Naive thymus-derived CD8-positive, alpha-beta T cell (primary cell): Measurements from ENCODE around the gene LDHAL6A. TPM values are rescaled to one million over a fixed set of nuclear protein-coding genes. Genes with fewer than 3 reads are reported as not detected.
A peak's percentile ranks its signal among the peaks of the same experiment; 100 is the strongest.
"Not testable (repeated sequence)": the region's sequence is repeated elsewhere in the genome, so short reads cannot be mapped to it uniquely, and the experiment has no call there.

Experiments used
- ATAC-seq, 2 donors: fragments of 150-1000 bp; cut with Tn5 transposase in 1 of 2; sonication (Bioruptor Pico), chemical (Tn5 transposase) in 1 of 2; 1 replicate in 1 of 2; 2 replicates in 1 of 2; pipeline ENCODE4 v1.10.0; 2021; ENCODE audit warnings: mild to moderate bottlenecking in 2 of 2, moderate library complexity in 2 of 2
- POLR2A ChIA-PET: fragments of 350-600 bp; sonication (Branson Sonifier 250); formaldehyde crosslinking; loops from one replicate; lab custom pipeline; 2021; ENCODE audit warnings: antibody characterized with exemption; lab: Charles Lee
- DNase-seq, 10 donors: peaks; one replicate each; pipeline versions ENCODE4 v3.0.0 to v3.0.0-alpha.2; 2020 to 2022
- H3K27ac Mint-ChIP-seq, 10 donors: one replicate each; pipeline ENCODE4 v1.8.0; 2020 to 2022; ENCODE audit warnings: mild to moderate bottlenecking in 10 of 10, mixed read lengths in 10 of 10, moderate library complexity in 4 of 10, inconsistent platforms in 1 of 10
- H3K27me3 Mint-ChIP-seq, 5 donors: one replicate each; pipeline ENCODE4 v1.8.0; 2021 to 2022; ENCODE audit warnings: mixed read lengths in 5 of 5
- H3K36me3 Mint-ChIP-seq, 3 donors: one replicate each; pipeline ENCODE4 v1.8.0; 2020 to 2022; ENCODE audit warnings: mixed read lengths in 3 of 3, mild to moderate bottlenecking in 2 of 3, inconsistent platforms in 1 of 3
- H3K4me1 Mint-ChIP-seq, 4 donors: one replicate each; pipeline ENCODE4 v1.8.0; 2021 to 2022; ENCODE audit warnings: mixed read lengths in 4 of 4
- H3K4me3 Mint-ChIP-seq, 10 donors: one replicate each; pipeline ENCODE4 v1.8.0; 2020 to 2022; ENCODE audit warnings: mild to moderate bottlenecking in 10 of 10, mixed read lengths in 10 of 10, moderate library complexity in 6 of 10, inconsistent platforms in 1 of 10
- H3K9me3 Mint-ChIP-seq, 9 donors: one replicate each; pipeline ENCODE4 v1.8.0; 2020 to 2022; ENCODE audit warnings: mixed read lengths in 9 of 9, mild to moderate bottlenecking in 3 of 9, inconsistent platforms in 1 of 9, moderate library complexity in 1 of 9
- polyA plus RNA-seq, 3 donors: library from polyadenylated mRNA; unstranded; fragments of 300-500 nt; fragmentation: Illumina TruSeq; gene quantifications; one replicate each; pipeline ENCODE4 v1.2.3, GENCODE V29; 2021
- total RNA-seq, 8 experiments: library from RNA in 2 of 8; stranded (reverse) in 2 of 8; gene quantifications; one replicate each; pipeline ENCODE4 v1.2.3 and lab custom pipeline; 2021 to 2026

Gene LDHAL6A
- total RNA-seq (under 1 TPM in 1 of 2 experiments, not detected in 1; 0.14 TPM), polyA plus RNA-seq (under 1 TPM in 1 of 3 donors, not detected in 2; 0.09 TPM), total RNA-seq (lab: John Stamatoyannopoulos, UW) (0 to 0.21 (median 0) reads per million in 6 experiments)

DNA sequence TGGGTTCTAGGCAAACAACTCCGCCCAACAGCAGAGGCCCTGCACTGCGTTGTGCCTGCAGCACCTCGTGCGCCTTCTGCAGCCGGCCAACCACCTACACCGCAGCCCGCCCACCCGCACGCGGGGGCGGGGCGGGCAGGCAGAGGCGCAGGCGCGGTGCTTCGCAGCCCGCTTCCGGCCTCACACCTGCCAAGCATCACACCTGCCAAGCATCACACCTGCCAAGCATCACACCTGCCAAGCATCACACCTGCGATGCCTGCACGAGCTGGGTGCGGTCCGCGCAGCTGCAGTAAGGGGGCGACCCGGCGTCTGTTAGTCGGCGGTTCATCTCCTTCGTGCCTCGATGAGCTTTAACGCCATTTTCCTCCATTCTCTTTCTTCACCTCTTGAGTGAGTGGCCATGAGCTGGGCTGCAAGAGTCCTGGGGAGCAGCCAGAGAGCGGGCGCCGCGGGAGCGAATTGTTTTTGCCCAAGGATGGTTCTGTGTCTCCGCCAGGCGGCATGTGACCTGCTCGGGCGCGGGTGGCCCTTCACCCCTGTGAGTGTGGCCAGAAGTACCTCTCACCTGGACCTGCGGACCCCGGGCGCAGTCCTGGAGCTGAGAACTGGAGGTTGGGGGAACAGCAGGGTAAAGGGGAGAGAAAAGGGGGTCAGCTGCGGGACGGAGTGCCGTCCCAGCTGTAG lies at the start of gene LDHAL6A:
TSS of gene LDHAL6A (plus strand) at position 171 of the 687 bp plus-strand sequence. CDS start 825 bp downstream, outside the sequence.
- POLR2A ChIA-PET = no interaction called here
- peak within 1 kb of the TSS in 2 of 10 donors; percentile 20 to 48 for H3K4me3 Mint-ChIP-seq

GRCh38 chr11:18407400-18407799 lies 48.3 kb upstream of the LDHAL6A start:
- H3K4me3 Mint-ChIP-seq, DNase-seq, H3K27me3 Mint-ChIP-seq, ATAC-seq, H3K9me3 Mint-ChIP-seq: not testable (repeated sequence)
- peaks cover 5 to 14% (median 9%) of the 10 kb centered on the region in 4 donors for H3K4me1 Mint-ChIP-seq
- H3K36me3 Mint-ChIP-seq = peaks cover 8 to 55% (median 28%) of the 10 kb centered on the region in 3 donors
- POLR2A ChIA-PET = interaction anchor here (0.8 kb wide), 1 partner anchor 24 kb away, joined by 5 read pairs; no protein-coding TSS in a partner anchor
- H3K27ac Mint-ChIP-seq = peak overlapping the region in 1 of 10 donors; percentile 62

More for the DNA sequence above, at the start of gene LDHAL6A:
- peaks cover 0 to 5% (median 3%) of the 10 kb centered on the region in 5 donors for H3K27me3 Mint-ChIP-seq
- H3K36me3 Mint-ChIP-seq = peaks cover 0 to 2% (median 0%) of the 10 kb centered on the region in 3 donors
- H3K27ac Mint-ChIP-seq = peak within 1 kb of the TSS in 1 of 10 donors; percentile 56
- no peaks in the 10 kb centered on the region for H3K4me1 Mint-ChIP-seq
- DNase-seq (peak in 2 of 10 donors; percentile 11 to 30), ATAC-seq (peak in 1 of 2 donors; percentile 63)
- peaks cover 0 to 3% (median 0%) of the 10 kb centered on the region in 9 donors for H3K9me3 Mint-ChIP-seq

DNA sequence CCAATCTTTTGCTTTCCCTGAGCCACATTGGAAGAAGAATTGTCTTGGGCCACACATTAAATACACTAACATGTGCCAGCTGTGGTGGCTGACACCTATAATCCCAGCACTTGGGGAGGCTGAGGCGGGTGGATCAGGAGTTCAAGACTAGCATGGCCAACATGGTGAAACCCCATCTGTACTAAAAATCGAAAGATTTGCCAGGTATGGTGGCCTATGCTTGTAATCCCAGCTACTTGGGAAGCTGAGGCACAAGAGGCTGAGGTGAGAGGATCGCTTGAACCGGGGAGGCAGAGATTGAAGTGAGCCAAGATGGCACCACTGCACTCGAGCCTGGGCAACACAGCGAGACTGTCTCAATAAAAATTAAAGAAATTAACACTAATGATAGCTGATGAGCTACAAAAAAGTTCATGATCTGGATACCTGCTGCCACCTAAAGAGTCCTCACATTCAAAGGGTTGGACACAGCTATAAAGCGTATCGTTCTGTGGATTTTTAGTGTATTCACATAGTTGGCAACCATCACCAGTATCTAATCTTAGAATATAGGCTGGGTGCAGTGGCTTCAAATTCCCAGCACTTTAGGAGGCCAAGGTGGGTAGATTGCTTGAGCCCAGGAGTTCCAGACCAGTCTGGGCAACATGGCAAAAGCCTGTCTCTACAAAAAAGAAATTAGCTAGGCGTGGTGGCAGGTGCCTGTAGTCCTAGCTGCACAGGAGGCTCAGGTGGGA lies 46.9 kb upstream of the LDHAL6A start:
- DNase-seq (no peak), ATAC-seq (no peak)
- H3K4me1 Mint-ChIP-seq = peaks cover 5 to 22% (median 9%) of the 10 kb centered on the region in 4 donors
- peaks cover 0 to 4% (median 0%) of the 10 kb centered on the region in 9 donors for H3K9me3 Mint-ChIP-seq
- POLR2A ChIA-PET = no interaction called here
- H3K4me3 Mint-ChIP-seq = no peak overlapping the region
- H3K27ac Mint-ChIP-seq = peak overlapping the region in 2 of 10 donors; percentile 39 to 73
- H3K36me3 Mint-ChIP-seq = peaks cover 4 to 42% (median 20%) of the 10 kb centered on the region in 3 donors
- peaks cover 0 to 1% (median 0%) of the 10 kb centered on the region in 5 donors for H3K27me3 Mint-ChIP-seq

- Mint-ChIP-seq H3K27ac (no peak overlapping the region), H3K4me1 (peaks cover 4 to 25% (median 6%) of the 10 kb centered on the region in 4 donors), H3K4me3 (no peak overlapping the region), H3K9me3 (no peaks in the 10 kb centered on the region), H3K27me3 (no peaks in the 10 kb centered on the region), H3K36me3 (peaks cover 0 to 2% (median 0%) of the 10 kb centered on the region in 3 donors)
- ATAC-seq (no peak), DNase-seq (no peak)
- POLR2A ChIA-PET = no interaction called here
Observed at GRCh38 chr11:18416459-18416858, 39.2 kb upstream of the LDHAL6A start.

GRCh38 chr11:18419040-18419439 lies 36.6 kb upstream of the LDHAL6A start:
- Mint-ChIP-seq H3K36me3 (peaks cover 0 to 2% (median 0%) of the 10 kb centered on the region in 3 donors), H3K4me3 (no peak overlapping the region), H3K4me1 (peaks cover 0 to 10% (median 4%) of the 10 kb centered on the region in 4 donors), H3K27ac (no peak overlapping the region), H3K27me3 (no peaks in the 10 kb centered on the region), H3K9me3 (no peaks in the 10 kb centered on the region)
- POLR2A ChIA-PET = no interaction called here
- no peak for DNase-seq
- ATAC-seq = no peak

DNA sequence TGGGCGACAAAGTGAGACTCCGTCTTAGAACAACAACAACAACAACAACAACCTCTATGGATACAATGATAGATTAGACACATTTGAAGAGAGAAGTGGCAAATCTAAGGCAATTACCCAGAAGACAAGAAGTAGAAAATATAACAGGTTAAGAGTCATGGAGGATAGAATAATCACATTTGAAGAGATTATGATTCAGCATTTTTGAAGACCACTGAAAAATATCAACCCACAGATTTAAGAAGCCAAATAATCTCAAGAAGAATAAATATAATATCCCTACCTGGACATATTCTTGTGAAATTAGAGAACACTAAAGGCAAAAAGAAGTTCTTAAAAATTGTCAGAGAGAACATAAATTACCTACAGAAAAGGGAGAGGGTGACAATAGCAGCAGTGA lies 35.6 kb upstream of the LDHAL6A start:
- H3K9me3 Mint-ChIP-seq = no peaks in the 10 kb centered on the region
- peak overlapping the region in 3 of 10 donors; percentile 12 to 51 (median 13) for H3K27ac Mint-ChIP-seq
- H3K36me3 Mint-ChIP-seq = peaks cover 0 to 2% (median 0%) of the 10 kb centered on the region in 3 donors
- H3K4me3 Mint-ChIP-seq = no peak overlapping the region
- no peak for DNase-seq
- no peak for ATAC-seq
- no peaks in the 10 kb centered on the region for H3K27me3 Mint-ChIP-seq
- peaks cover 0 to 10% (median 4%) of the 10 kb centered on the region in 4 donors for H3K4me1 Mint-ChIP-seq
- POLR2A ChIA-PET = no interaction called here

GRCh38 chr11:18427240-18427639 lies 28.4 kb upstream of the LDHAL6A start:
- POLR2A ChIA-PET = no interaction called here
- Mint-ChIP-seq H3K27ac (no peak overlapping the region), H3K4me1 (peaks cover 3 to 7% (median 5%) of the 10 kb centered on the region in 4 donors), H3K4me3 (no peak overlapping the region), H3K27me3 (no peaks in the 10 kb centered on the region), H3K9me3 (peaks cover 0 to 11% (median 8%) of the 10 kb centered on the region in 9 donors), H3K36me3 (peaks cover 4 to 9% (median 6%) of the 10 kb centered on the region in 3 donors)
- DNase-seq (no peak), ATAC-seq (no peak)

DNA sequence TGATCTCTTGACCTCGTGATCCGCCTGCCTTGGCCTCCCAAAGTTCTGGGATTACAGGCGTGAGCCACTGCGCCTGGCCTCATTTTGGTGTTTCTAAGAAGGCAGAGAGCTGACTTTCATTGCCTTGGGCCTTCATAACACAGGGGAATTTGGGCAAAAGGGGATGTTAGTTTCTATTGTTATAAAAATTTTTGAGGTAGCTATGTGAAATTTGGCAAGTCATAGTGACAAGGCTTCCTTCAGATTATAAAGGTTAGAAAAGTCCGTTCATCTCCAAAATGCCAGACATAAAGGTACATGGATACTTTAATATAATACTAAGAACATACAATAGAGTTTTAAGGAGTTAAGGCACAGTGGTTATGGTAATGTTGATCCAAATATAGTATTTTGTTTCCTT lies 26.3 kb upstream of the LDHAL6A start:
- ATAC-seq (no peak), DNase-seq (no peak)
- Mint-ChIP-seq H3K4me3 (no peak overlapping the region), H3K27me3 (no peaks in the 10 kb centered on the region), H3K9me3 (peaks cover 0 to 31% (median 17%) of the 10 kb centered on the region in 9 donors), H3K4me1 (peaks cover 4 to 7% (median 7%) of the 10 kb centered on the region in 4 donors), H3K27ac (no peak overlapping the region), H3K36me3 (peaks cover 4 to 23% (median 11%) of the 10 kb centered on the region in 3 donors)
- POLR2A ChIA-PET = no interaction called here

DNA sequence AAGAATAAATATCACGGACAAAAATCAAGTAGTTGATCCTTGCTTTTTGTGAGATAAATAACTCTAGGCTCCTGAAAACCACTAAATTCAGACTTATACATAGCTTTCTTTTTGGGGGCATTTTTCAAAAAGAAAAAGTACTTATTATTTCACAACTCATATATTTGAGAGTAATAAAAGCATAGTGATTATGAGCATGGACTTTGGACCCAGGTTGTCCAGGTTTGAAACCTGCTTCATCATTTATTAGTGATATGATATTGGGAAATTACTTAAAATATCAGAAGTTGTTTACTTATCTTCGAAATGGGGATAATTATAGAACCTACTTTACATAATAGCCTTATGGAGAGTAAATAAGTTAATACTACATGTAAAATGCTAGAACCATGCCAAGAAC lies 17.0 kb upstream of the LDHAL6A start:
- Mint-ChIP-seq H3K9me3 (peaks cover 0 to 16% (median 5%) of the 10 kb centered on the region in 9 donors), H3K36me3 (peaks cover 4 to 23% (median 15%) of the 10 kb centered on the region in 3 donors), H3K4me1 (no peaks in the 10 kb centered on the region), H3K4me3 (no peak overlapping the region), H3K27me3 (peaks cover 0 to 2% (median 0%) of the 10 kb centered on the region in 5 donors), H3K27ac (no peak overlapping the region)
- ATAC-seq (no peak), DNase-seq (no peak)
- POLR2A ChIA-PET = no interaction called here

- Mint-ChIP-seq H3K9me3 (no peaks in the 10 kb centered on the region), H3K4me3 (no peak overlapping the region), H3K4me1 (no peaks in the 10 kb centered on the region), H3K36me3 (peaks cover 0 to 12% (median 0%) of the 10 kb centered on the region in 3 donors), H3K27ac (no peak overlapping the region), H3K27me3 (peaks cover 0 to 6% (median 2%) of the 10 kb centered on the region in 5 donors)
- ATAC-seq (no peak), DNase-seq (no peak)
- POLR2A ChIA-PET = no interaction called here
Observed at GRCh38 chr11:18449251-18449650, 6.4 kb upstream of the LDHAL6A start.

GRCh38 chr11:18452927-18453326 lies 2.7 kb upstream of the LDHAL6A start:
- DNase-seq (no peak), ATAC-seq (no peak)
- H3K4me1 Mint-ChIP-seq = no peaks in the 10 kb centered on the region
- POLR2A ChIA-PET = interaction anchor here (0.6 kb wide), 1 partner anchor 25 kb away, joined by 5 read pairs; no protein-coding TSS in a partner anchor
- no peak overlapping the region for H3K4me3 Mint-ChIP-seq
- peaks cover 0 to 6% (median 0%) of the 10 kb centered on the region in 3 donors for H3K36me3 Mint-ChIP-seq
- H3K9me3 Mint-ChIP-seq = peaks cover 0 to 3% (median 0%) of the 10 kb centered on the region in 9 donors
- no peak overlapping the region for H3K27ac Mint-ChIP-seq
- H3K27me3 Mint-ChIP-seq = peaks cover 0 to 5% (median 3%) of the 10 kb centered on the region in 5 donors

DNA sequence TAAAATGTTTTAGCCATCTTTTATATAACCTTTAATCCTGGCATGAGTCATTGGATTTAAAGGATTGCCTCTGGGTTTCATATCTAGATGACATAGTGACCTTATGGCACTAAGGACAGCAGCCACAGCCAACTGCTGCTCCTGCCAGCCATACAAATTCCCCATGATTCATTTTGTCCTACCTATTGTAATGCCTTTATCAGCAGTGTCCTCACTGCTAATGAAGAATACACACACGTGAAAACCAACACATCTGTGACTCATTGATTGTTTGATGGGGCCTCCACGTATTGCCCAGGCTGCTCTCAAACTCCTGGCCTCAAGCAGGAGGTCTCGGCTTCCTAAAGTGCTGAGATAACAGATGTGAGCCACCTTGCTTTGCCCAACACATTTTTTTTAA lies 1.8 kb downstream of the LDHAL6A start:
- no peak overlapping the region for H3K4me3 Mint-ChIP-seq
- ATAC-seq (no peak), DNase-seq (no peak)
- H3K27ac Mint-ChIP-seq = peak overlapping the region in 1 of 10 donors; percentile 17
- H3K27me3 Mint-ChIP-seq = peaks cover 0 to 5% (median 3%) of the 10 kb centered on the region in 5 donors
- H3K9me3 Mint-ChIP-seq = peaks cover 0 to 3% (median 0%) of the 10 kb centered on the region in 9 donors
- H3K36me3 Mint-ChIP-seq = peaks cover 0 to 2% (median 0%) of the 10 kb centered on the region in 3 donors
- H3K4me1 Mint-ChIP-seq = no peaks in the 10 kb centered on the region
- POLR2A ChIA-PET = no interaction called here
